ENCODE results near the gene TF.

TF gene

GRCh38 chr3:133753779-133754164 is 7.6 kb downstream of the TF start:
- no peaks in the 10 kb centered on the region for H3K36me3 ChIP-seq (replicated peaks)
- H3K9me3 ChIP-seq: no peaks in the 10 kb centered on the region
- H3K4me1 ChIP-seq: no peaks in the 10 kb centered on the region
- in situ Hi-C loops (cut with MboI; ENCODE audit: low sequenced_read_pairs): no loop called here
- H3K27me3 ChIP-seq (ENCODE audit: low read depth): no peaks in the 10 kb centered on the region
- no peak overlapping the region for H3K4me3 ChIP-seq
- no peak for DNase-seq (ENCODE audit: low spot score in 2 of 2)

- Histone ChIP-seq H3K36me3 (replicated peaks) (no peaks in the 10 kb centered on the region), H3K9me3 (no peaks in the 10 kb centered on the region), H3K4me1 (no peaks in the 10 kb centered on the region), H3K4me3 (no peak overlapping the region), H3K27me3 (ENCODE audit: low read depth) (no peaks in the 10 kb centered on the region)
- in situ Hi-C loops (cut with MboI; ENCODE audit: low sequenced_read_pairs): no loop called here
- no peak for DNase-seq (ENCODE audit: low spot score in 2 of 2)
Observed at GRCh38 chr3:133754455-133754854, 8.3 kb downstream of the TF start.

GRCh38 chr3:133754973-133755828 is 9.0 kb downstream of the TF start:
- no peaks in the 10 kb centered on the region for H3K4me1 ChIP-seq
- no peak overlapping the region for H3K4me3 ChIP-seq
- H3K36me3 ChIP-seq (replicated peaks): no peaks in the 10 kb centered on the region
- no peaks in the 10 kb centered on the region for H3K27me3 ChIP-seq (ENCODE audit: low read depth)
- H3K9me3 ChIP-seq: no peaks in the 10 kb centered on the region
- DNase-seq (ENCODE audit: low spot score in 2 of 2): no peak
- in situ Hi-C loops (cut with MboI; ENCODE audit: low sequenced_read_pairs): no loop called here

- no peak for DNase-seq (ENCODE audit: low spot score in 2 of 2)
- Histone ChIP-seq H3K4me3 (no peak overlapping the region), H3K27me3 (ENCODE audit: low read depth) (no peaks in the 10 kb centered on the region), H3K4me1 (no peaks in the 10 kb centered on the region), H3K36me3 (replicated peaks) (no peaks in the 10 kb centered on the region), H3K9me3 (no peaks in the 10 kb centered on the region)
- in situ Hi-C loops (cut with MboI; ENCODE audit: low sequenced_read_pairs): no loop called here
Observed at GRCh38 chr3:133756716-133757694, 10.8 kb downstream of the TF start.

- Histone ChIP-seq H3K9me3 (no peaks in the 10 kb centered on the region), H3K4me1 (no peaks in the 10 kb centered on the region), H3K4me3 (no peak overlapping the region), H3K27me3 (ENCODE audit: low read depth) (no peaks in the 10 kb centered on the region), H3K36me3 (replicated peaks) (no peaks in the 10 kb centered on the region)
- no peak for DNase-seq (ENCODE audit: low spot score in 2 of 2)
- in situ Hi-C loops (cut with MboI; ENCODE audit: low sequenced_read_pairs): no loop called here
Observed at GRCh38 chr3:133757701-133758567, 11.7 kb downstream of the TF start.

GRCh38 chr3:133758568-133758928 is 12.4 kb downstream of the TF start:
- in situ Hi-C loops (cut with MboI; ENCODE audit: low sequenced_read_pairs): no loop called here
- Histone ChIP-seq H3K4me3 (no peak overlapping the region), H3K4me1 (no peaks in the 10 kb centered on the region), H3K27me3 (ENCODE audit: low read depth) (no peaks in the 10 kb centered on the region), H3K9me3 (no peaks in the 10 kb centered on the region), H3K36me3 (replicated peaks) (no peaks in the 10 kb centered on the region)
- no peak for DNase-seq (ENCODE audit: low spot score in 2 of 2)

- Histone ChIP-seq H3K36me3 (replicated peaks) (no peaks in the 10 kb centered on the region), H3K4me1 (no peaks in the 10 kb centered on the region), H3K27me3 (ENCODE audit: low read depth) (no peaks in the 10 kb centered on the region), H3K4me3 (no peak overlapping the region), H3K9me3 (no peaks in the 10 kb centered on the region)
- DNase-seq (ENCODE audit: low spot score in 2 of 2): no peak
- in situ Hi-C loops (cut with MboI; ENCODE audit: low sequenced_read_pairs): no loop called here
Observed at GRCh38 chr3:133758964-133759739, 13.0 kb downstream of the TF start.

- in situ Hi-C loops (cut with MboI; ENCODE audit: low sequenced_read_pairs): no loop called here
- Histone ChIP-seq H3K27me3 (ENCODE audit: low read depth) (no peaks in the 10 kb centered on the region), H3K9me3 (no peaks in the 10 kb centered on the region), H3K36me3 (replicated peaks) (no peaks in the 10 kb centered on the region), H3K4me1 (no peaks in the 10 kb centered on the region), H3K4me3 (no peak overlapping the region)
- no peak for DNase-seq (ENCODE audit: low spot score in 2 of 2)
Observed at GRCh38 chr3:133759740-133760305, 13.6 kb downstream of the TF start.

- in situ Hi-C loops (cut with MboI; ENCODE audit: low sequenced_read_pairs): no loop called here
- Histone ChIP-seq H3K27me3 (ENCODE audit: low read depth) (no peaks in the 10 kb centered on the region), H3K36me3 (replicated peaks) (no peaks in the 10 kb centered on the region), H3K4me1 (no peaks in the 10 kb centered on the region), H3K9me3 (no peaks in the 10 kb centered on the region), H3K4me3 (no peak overlapping the region)
- no peak for DNase-seq (ENCODE audit: low spot score in 2 of 2)
Observed at GRCh38 chr3:133760916-133761315, 14.7 kb downstream of the TF start.

- Histone ChIP-seq H3K27me3 (ENCODE audit: low read depth) (no peaks in the 10 kb centered on the region), H3K36me3 (replicated peaks) (no peaks in the 10 kb centered on the region), H3K9me3 (no peaks in the 10 kb centered on the region), H3K4me3 (no peak overlapping the region), H3K4me1 (no peaks in the 10 kb centered on the region)
- in situ Hi-C loops (cut with MboI; ENCODE audit: low sequenced_read_pairs): no loop called here
- DNase-seq (ENCODE audit: low spot score in 2 of 2): no peak
Observed at GRCh38 chr3:133761605-133762484, 15.7 kb downstream of the TF start.

GRCh38 chr3:133762539-133762938 is 16.3 kb downstream of the TF start:
- no peak overlapping the region for H3K4me3 ChIP-seq
- H3K9me3 ChIP-seq: no peaks in the 10 kb centered on the region
- in situ Hi-C loops (cut with MboI; ENCODE audit: low sequenced_read_pairs): no loop called here
- no peaks in the 10 kb centered on the region for H3K36me3 ChIP-seq (replicated peaks)
- H3K27me3 ChIP-seq (ENCODE audit: low read depth): no peaks in the 10 kb centered on the region
- no peak for DNase-seq (ENCODE audit: low spot score in 2 of 2)
- no peaks in the 10 kb centered on the region for H3K4me1 ChIP-seq
